ENCODE data around the gene TSC2. TPM values are rescaled to one million over a fixed set of nuclear protein-coding genes. Genes with fewer than 3 reads are reported as not detected.

The TSC2 gene
- total and polyA plus RNA-seq, 2 of the 13 experiments (the other 11 are each of a cell fraction or from before 2014, with no cell fraction given): 19.6 to 40.4 TPM

DNA sequence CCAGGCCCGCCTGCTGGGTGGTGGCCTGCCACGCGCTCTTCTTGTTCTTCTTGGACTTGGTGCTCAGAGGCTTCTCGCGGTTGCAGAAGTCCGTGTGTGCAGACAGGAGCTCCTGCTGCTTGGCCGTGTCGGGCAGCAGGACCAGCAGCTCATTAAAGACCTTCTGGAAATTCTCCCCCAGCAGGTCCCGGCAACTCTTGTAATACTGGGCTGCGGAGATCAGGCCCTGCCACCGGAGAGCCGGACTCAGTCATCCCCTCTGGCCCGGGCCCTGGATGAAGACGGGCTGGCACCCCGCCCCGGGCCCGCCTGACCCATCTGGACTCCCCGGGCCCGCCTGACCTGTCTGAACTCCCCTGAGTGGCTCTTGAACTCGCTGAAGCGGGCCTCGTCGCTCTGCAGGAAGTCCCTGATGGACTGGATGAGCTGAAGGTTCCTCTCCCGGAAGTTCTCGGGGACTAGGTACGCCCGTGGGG is 49.4 kb upstream of the TSC2 start:
- no peak overlapping the region for H3K9ac ChIP-seq (ENCODE audit: insufficient read depth, low read depth, low read length)
- ATAC-seq: no peak
- no TSS peak for BruUV-seq (replicated peaks)
- FAIRE-seq: no peak
- H3K9me3 ChIP-seq (ENCODE audit: low read length): no peaks in the 10 kb centered on the region
- peaks cover 29 to 44% of the 10 kb centered on the region in 2 experiments for H3K36me3 ChIP-seq (replicated peaks in 1 of 2; ENCODE audit: control insufficient read depth in 1 of 2, insufficient read depth in 2 of 2, low read length in 2 of 2)
- H3K27ac ChIP-seq (ENCODE audit: extremely low read length, insufficient read depth, low read length): no peak overlapping the region
- H2AFZ ChIP-seq (ENCODE audit: low read length): no peak overlapping the region
- H3K79me2 ChIP-seq (ENCODE audit: insufficient read depth, low read length): no peaks in the 10 kb centered on the region
- CTCF ChIA-PET (ENCODE audit: low intra/inter-chr PET ratio, low total read pairs): no interaction called here
- POLR2A ChIA-PET: interaction anchor here (2.3 kb wide), 1 partner anchor 34 kb away, joined by 6 read pairs; the partner anchor contains the start of gene RPS2
- no peak for TF ChIP-seq ZSCAN25 (CRISPR knock-in tag; IDR thresholded peaks at IDR 0.05)
- TF ChIP-seq UBTF (CRISPR knock-in tag; IDR thresholded peaks at IDR 0.05): no peak
- TF ChIP-seq, protein P1, sequence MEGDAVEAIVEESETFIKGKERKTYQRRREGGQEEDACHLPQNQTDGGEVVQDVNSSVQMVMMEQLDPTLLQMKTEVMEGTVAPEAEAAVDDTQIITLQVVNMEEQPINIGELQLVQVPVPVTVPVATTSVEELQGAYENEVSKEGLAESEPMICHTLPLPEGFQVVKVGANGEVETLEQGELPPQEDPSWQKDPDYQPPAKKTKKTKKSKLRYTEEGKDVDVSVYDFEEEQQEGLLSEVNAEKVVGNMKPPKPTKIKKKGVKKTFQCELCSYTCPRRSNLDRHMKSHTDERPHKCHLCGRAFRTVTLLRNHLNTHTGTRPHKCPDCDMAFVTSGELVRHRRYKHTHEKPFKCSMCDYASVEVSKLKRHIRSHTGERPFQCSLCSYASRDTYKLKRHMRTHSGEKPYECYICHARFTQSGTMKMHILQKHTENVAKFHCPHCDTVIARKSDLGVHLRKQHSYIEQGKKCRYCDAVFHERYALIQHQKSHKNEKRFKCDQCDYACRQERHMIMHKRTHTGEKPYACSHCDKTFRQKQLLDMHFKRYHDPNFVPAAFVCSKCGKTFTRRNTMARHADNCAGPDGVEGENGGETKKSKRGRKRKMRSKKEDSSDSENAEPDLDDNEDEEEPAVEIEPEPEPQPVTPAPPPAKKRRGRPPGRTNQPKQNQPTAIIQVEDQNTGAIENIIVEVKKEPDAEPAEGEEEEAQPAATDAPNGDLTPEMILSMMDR (CRISPR knock-in tag; IDR thresholded peaks at IDR 0.05): no peak
- no peak for TF ChIP-seq ZNF383 (CRISPR knock-in tag; IDR thresholded peaks at IDR 0.05; ENCODE audit: borderline replicate concordance)
- no peak for TF ChIP-seq FOXC1 (CRISPR knock-in tag; IDR thresholded peaks at IDR 0.05; ENCODE audit: borderline replicate concordance)
- no peak for TF ChIP-seq GLI4 (CRISPR knock-in tag; IDR thresholded peaks at IDR 0.05; ENCODE audit: borderline replicate concordance)
- TF ChIP-seq, protein P2, sequence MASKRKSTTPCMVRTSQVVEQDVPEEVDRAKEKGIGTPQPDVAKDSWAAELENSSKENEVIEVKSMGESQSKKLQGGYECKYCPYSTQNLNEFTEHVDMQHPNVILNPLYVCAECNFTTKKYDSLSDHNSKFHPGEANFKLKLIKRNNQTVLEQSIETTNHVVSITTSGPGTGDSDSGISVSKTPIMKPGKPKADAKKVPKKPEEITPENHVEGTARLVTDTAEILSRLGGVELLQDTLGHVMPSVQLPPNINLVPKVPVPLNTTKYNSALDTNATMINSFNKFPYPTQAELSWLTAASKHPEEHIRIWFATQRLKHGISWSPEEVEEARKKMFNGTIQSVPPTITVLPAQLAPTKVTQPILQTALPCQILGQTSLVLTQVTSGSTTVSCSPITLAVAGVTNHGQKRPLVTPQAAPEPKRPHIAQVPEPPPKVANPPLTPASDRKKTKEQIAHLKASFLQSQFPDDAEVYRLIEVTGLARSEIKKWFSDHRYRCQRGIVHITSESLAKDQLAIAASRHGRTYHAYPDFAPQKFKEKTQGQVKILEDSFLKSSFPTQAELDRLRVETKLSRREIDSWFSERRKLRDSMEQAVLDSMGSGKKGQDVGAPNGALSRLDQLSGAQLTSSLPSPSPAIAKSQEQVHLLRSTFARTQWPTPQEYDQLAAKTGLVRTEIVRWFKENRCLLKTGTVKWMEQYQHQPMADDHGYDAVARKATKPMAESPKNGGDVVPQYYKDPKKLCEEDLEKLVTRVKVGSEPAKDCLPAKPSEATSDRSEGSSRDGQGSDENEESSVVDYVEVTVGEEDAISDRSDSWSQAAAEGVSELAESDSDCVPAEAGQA (IDR thresholded peaks at IDR 0.05; ENCODE audit: low read depth): no peak
- TF ChIP-seq, protein P2 (CRISPR knock-in tag; IDR thresholded peaks at IDR 0.05; ENCODE audit: borderline replicate concordance): no peak
- no peak for TF ChIP-seq PCBP1 (IDR thresholded peaks at IDR 0.05; ENCODE audit: borderline replicate concordance, low read depth, low read length)
- no peak for TF ChIP-seq ELF1 (CRISPR knock-in tag; IDR thresholded peaks at IDR 0.05)
- no peak for TF ChIP-seq SMAD3 (CRISPR knock-in tag; IDR thresholded peaks at IDR 0.05)
- TF ChIP-seq ZSCAN31 (CRISPR knock-in tag; IDR thresholded peaks at IDR 0.05; ENCODE audit: low read depth): no peak
- no peak for TF ChIP-seq RNF2 (conservative IDR thresholded peaks at IDR 0.05; ENCODE audit: low read depth)
- no peak for TF ChIP-seq ZNF615 (CRISPR knock-in tag; IDR thresholded peaks at IDR 0.05; ENCODE audit: borderline replicate concordance)
- peaks cover 3% of the 10 kb centered on the region; the same call in 1 of the 2 replicates for H4K20me1 ChIP-seq (ENCODE audit: insufficient read depth, low read length)
- no peak overlapping the region for H3K4me3 ChIP-seq (replicated peaks in 1 of 3; ENCODE audit: insufficient read depth in 1 of 3, low read depth in 2 of 3, low read length in 3 of 3)
- peaks cover 10% of the 10 kb centered on the region for H3K4me1 ChIP-seq (ENCODE audit: insufficient read depth, low read length)
- 96% methylated on average over 7 of the region's 27 CpGs for WGBS (ENCODE audit: low lambda C conversion rate)
- in situ Hi-C loops (cut with HindIII; ENCODE audit: extremely low pct_ligation_motif_present, low pct_unique_long_range_greater_than_20kb): no loop called here
- no peak for DNase-seq (ENCODE audit: low spot score)
- intact Hi-C loops (cut with micrococcal nuclease; ENCODE audit: unreplicated experiment): no loop called here
- no peak overlapping the region for H3K4me2 ChIP-seq (ENCODE audit: low read depth, low read length)
- H3K27me3 ChIP-seq (ENCODE audit: control insufficient read depth in 1 of 2, insufficient read depth in 2 of 2, low read length in 2 of 2): no peaks in the 10 kb centered on the region
